CD4-positive, alpha-beta T cell treated with Interleukin-17A for 1 hour (primary cell): Measurements from ENCODE around the gene CENPX.

Experiments
- DNase-seq: peaks from one replicate; pipeline ENCODE4 v3.0.0-alpha.2; 2020

CENPX gene

GRCh38 chr17:82021900-82022309 lies 773 bp downstream of the CENPX start:
- no peak for DNase-seq

- DNase-seq = peak; percentile 65
These were observed 1.4 kb downstream of the CENPX start for GRCh38 chr17:82021107-82021899.

GRCh38 chr17:82020572-82021106 lies 2.0 kb downstream of the CENPX start:
- no peak for DNase-seq

- peak; percentile 62 for DNase-seq
These were observed 2.7 kb downstream of the CENPX start for GRCh38 chr17:82019690-82020571.

GRCh38 chr17:82018989-82019689 lies 3.5 kb downstream of the CENPX start:
- DNase-seq = no peak

GRCh38 chr17:82018152-82018988 lies 4.3 kb downstream of the CENPX start:
- DNase-seq = no peak

GRCh38 chr17:82017612-82018151 lies 5.0 kb downstream of the CENPX start:
- DNase-seq = no peak

- DNase-seq = no peak
These were observed 5.7 kb downstream of the CENPX start for GRCh38 chr17:82016875-82017459.

GRCh38 chr17:82016061-82016874 lies 6.4 kb downstream of the CENPX start:
- no peak for DNase-seq

GRCh38 chr17:82015311-82015971 lies 7.2 kb downstream of the CENPX start:
- no peak for DNase-seq

GRCh38 chr17:82014971-82015310 lies 7.7 kb downstream of the CENPX start:
- no peak for DNase-seq

GRCh38 chr17:82014432-82014831 lies 8.2 kb downstream of the CENPX start:
- DNase-seq = no peak

GRCh38 chr17:82013772-82014321 lies 8.8 kb downstream of the CENPX start:
- no peak for DNase-seq

- no peak for DNase-seq
These were observed 9.3 kb downstream of the CENPX start for GRCh38 chr17:82013341-82013740.

- DNase-seq = no peak
These were observed 9.9 kb downstream of the CENPX start for GRCh38 chr17:82012640-82013295.

GRCh38 chr17:82012261-82012639 lies 10.4 kb downstream of the CENPX start:
- DNase-seq = no peak

GRCh38 chr17:82011617-82012187 lies 11.0 kb downstream of the CENPX start:
- DNase-seq = no peak

GRCh38 chr17:82010575-82011525 lies 11.8 kb downstream of the CENPX start:
- DNase-seq = no peak
